ENCODE results near the gene MAPK12.

- no peak for TF ChIP-seq EZH2 (IDR thresholded peaks at IDR 0.05; ENCODE audit: insufficient read depth, poor library complexity, severe bottlenecking)
- no peak for TF ChIP-seq EZH2phosphoT487 (IDR thresholded peaks at IDR 0.05; ENCODE audit: insufficient read depth, low read depth)
Observed at GRCh38 chr22:50258361-50259292, 2.9 kb downstream of the MAPK12 start.

Data from GM23248 (cell line).